Neural crest cell (in vitro differentiated cells): ENCODE results near the gene TSR3. TPM values are rescaled to one million over a fixed set of nuclear protein-coding genes. Genes with fewer than 3 reads are reported as not detected.

Experiments used
- DNase-seq: peaks from one replicate; pipeline ENCODE4 v3.0.0; 2021; ENCODE audit warnings: low read depth, mixed read lengths, low spot score
- H3K27ac Mint-ChIP-seq: one replicate; pipeline ENCODE4 v1.8.0; 2021; ENCODE audit warnings: mild to moderate bottlenecking, mixed read lengths; ENCODE audit not compliant: unreplicated experiment
- H3K27me3 Mint-ChIP-seq: 2 replicates; pipeline ENCODE4 v1.8.0; 2021; ENCODE audit warnings: low read depth, mild to moderate bottlenecking, mixed read lengths
- H3K36me3 Mint-ChIP-seq: 2 replicates; pipeline ENCODE4 v1.8.0; 2021; ENCODE audit warnings: low read depth, mild to moderate bottlenecking, mixed read lengths
- H3K4me1 Mint-ChIP-seq: 2 replicates; pipeline ENCODE4 v1.8.0; 2021; ENCODE audit warnings: mixed read lengths
- H3K4me3 Mint-ChIP-seq: one replicate; pipeline ENCODE4 v1.8.0; 2021; ENCODE audit warnings: mild to moderate bottlenecking, mixed read lengths
- H3K9me3 Mint-ChIP-seq: 2 replicates; pipeline ENCODE4 v1.8.0; 2021; ENCODE audit warnings: mixed read lengths
- CTCF ChIP-seq: fragments of 200-600 bp; sonication (generic); conservative IDR thresholded peaks from 2 replicates; pipeline ENCODE4 v1.5.0; 2021; ENCODE audit warnings: antibody characterized with exemption, mild to moderate bottlenecking
- total RNA-seq: library from RNA; stranded (reverse); gene quantifications from 2 replicates; pipeline ENCODE4 v1.2.1, GENCODE V29; 2021

Gene TSR3
- total RNA-seq, 1 donor from 2014 or later: 66.2 TPM

- no peak overlapping the region for H3K27ac Mint-ChIP-seq
- no peaks in the 10 kb centered on the region for H3K9me3 Mint-ChIP-seq
- no peak for TF ChIP-seq CTCF
- H3K27me3 Mint-ChIP-seq: no peaks in the 10 kb centered on the region
- peaks cover 3% of the 10 kb centered on the region for H3K36me3 Mint-ChIP-seq
- no peak overlapping the region for H3K4me3 Mint-ChIP-seq
- DNase-seq: no peak
- no peaks in the 10 kb centered on the region for H3K4me1 Mint-ChIP-seq
Measured at GRCh38 chr16:1362807-1363206, 11.1 kb upstream of the TSR3 start.

- Mint-ChIP-seq H3K4me3 (no peak overlapping the region), H3K9me3 (no peaks in the 10 kb centered on the region), H3K27ac (no peak overlapping the region), H3K36me3 (peaks cover 3% of the 10 kb centered on the region), H3K27me3 (no peaks in the 10 kb centered on the region), H3K4me1 (no peaks in the 10 kb centered on the region)
- TF ChIP-seq CTCF: no peak
- no peak for DNase-seq
Measured at GRCh38 chr16:1361685-1362360, 10.1 kb upstream of the TSR3 start.

- H3K27ac Mint-ChIP-seq: no peak overlapping the region
- H3K9me3 Mint-ChIP-seq: no peaks in the 10 kb centered on the region
- H3K4me1 Mint-ChIP-seq: peaks cover 6% of the 10 kb centered on the region
- H3K4me3 Mint-ChIP-seq: peak overlapping the region; percentile 65
- H3K36me3 Mint-ChIP-seq: no peaks in the 10 kb centered on the region
- DNase-seq: no peak
- H3K27me3 Mint-ChIP-seq: no peaks in the 10 kb centered on the region
- no peak for TF ChIP-seq CTCF
Measured at GRCh38 chr16:1357906-1358566, 6.4 kb upstream of the TSR3 start.

GRCh38 chr16:1356061-1356900 lies 4.6 kb upstream of the TSR3 start:
- Mint-ChIP-seq H3K36me3 (peaks cover 4% of the 10 kb centered on the region), H3K9me3 (no peaks in the 10 kb centered on the region), H3K4me1 (peaks cover 14% of the 10 kb centered on the region), H3K27ac (no peak overlapping the region), H3K27me3 (peaks cover 6% of the 10 kb centered on the region), H3K4me3 (no peak overlapping the region)
- DNase-seq: no peak
- TF ChIP-seq CTCF: no peak

- H3K27me3 Mint-ChIP-seq: peaks cover 6% of the 10 kb centered on the region
- H3K36me3 Mint-ChIP-seq: peaks cover 4% of the 10 kb centered on the region
- no peak overlapping the region for H3K4me3 Mint-ChIP-seq
- H3K4me1 Mint-ChIP-seq: peaks cover 14% of the 10 kb centered on the region
- DNase-seq: no peak
- H3K27ac Mint-ChIP-seq: no peak overlapping the region
- no peak for TF ChIP-seq CTCF
- H3K9me3 Mint-ChIP-seq: no peaks in the 10 kb centered on the region
Measured at GRCh38 chr16:1355591-1355990, 3.9 kb upstream of the TSR3 start.
